ENCODE data around the gene CCT5.
"Not testable (repeated sequence)": the region's sequence is repeated elsewhere in the genome, so short reads cannot be mapped to it uniquely, and the experiment has no call there.

CCT5 gene

GRCh38 chr5:10247217-10247616 is 2.9 kb upstream of the CCT5 start:
- not testable (repeated sequence) for DNase-seq

- no peak for DNase-seq
These were observed 1.5 kb upstream of the CCT5 start for GRCh38 chr5:10248378-10249260.

- no peak for DNase-seq
These were observed 761 bp downstream of the CCT5 start for GRCh38 chr5:10250806-10251276.

- no peak for DNase-seq
These were observed 1.3 kb downstream of the CCT5 start for GRCh38 chr5:10251405-10251804.

- DNase-seq, result no peak
These were observed 3.3 kb downstream of the CCT5 start for GRCh38 chr5:10253390-10253789.

- DNase-seq, result no peak
These were observed 4.6 kb downstream of the CCT5 start for GRCh38 chr5:10254686-10255085.

GRCh38 chr5:10257870-10258269 is 7.8 kb downstream of the CCT5 start:
- no peak for DNase-seq

GRCh38 chr5:10259899-10260298 is 9.8 kb downstream of the CCT5 start:
- no peak for DNase-seq

GRCh38 chr5:10261065-10261464 is 11.0 kb downstream of the CCT5 start:
- DNase-seq, result no peak

- DNase-seq, result no peak
These were observed 12.2 kb downstream of the CCT5 start for GRCh38 chr5:10262121-10262774.

GRCh38 chr5:10262995-10263394 is 12.9 kb downstream of the CCT5 start:
- DNase-seq, result no peak

GRCh38 chr5:10264604-10265003 is 14.5 kb downstream of the CCT5 start:
- DNase-seq, result no peak

- DNase-seq, result no peak
These were observed 15.4 kb downstream of the CCT5 start for GRCh38 chr5:10265245-10266109.

GRCh38 chr5:10266137-10266536 is 16.1 kb downstream of the CCT5 start:
- DNase-seq, result no peak

- no peak for DNase-seq
These were observed 16.8 kb downstream of the CCT5 start for GRCh38 chr5:10266839-10267238.

GRCh38 chr5:10268100-10268499 is 18.0 kb downstream of the CCT5 start:
- DNase-seq, result no peak

- no peak for DNase-seq
These were observed 22.2 kb downstream of the CCT5 start for GRCh38 chr5:10272053-10272874.

- DNase-seq, result not testable (repeated sequence)
These were observed 22.8 kb downstream of the CCT5 start for GRCh38 chr5:10272875-10273209.

- no peak for DNase-seq
These were observed 25.4 kb downstream of the CCT5 start for GRCh38 chr5:10275460-10275859.

- DNase-seq, result no peak
These were observed 25.9 kb downstream of the CCT5 start for GRCh38 chr5:10275991-10276390.

- no peak for DNase-seq
These were observed 26.6 kb downstream of the CCT5 start for GRCh38 chr5:10276691-10277090.
